GM19328 (cell line): Measurements from ENCODE around the gene CD55.
"Not testable (repeated sequence)": the region's sequence is repeated elsewhere in the genome, so short reads cannot be mapped to it uniquely, and the experiment has no call there.

Source experiments
- ATAC-seq: cut with Tn5 transposase; IDR thresholded peaks from one replicate; pipeline ENCODE4 v1.9.1; 2021; ENCODE audit warnings: mild to moderate bottlenecking, moderate library complexity; ENCODE audit not compliant: unreplicated experiment

CD55 gene

GRCh38 chr1:207304710-207305488, 16.6 kb upstream of the CD55 start:
- no peak for ATAC-seq

- ATAC-seq, result no peak
Measured at GRCh38 chr1:207305489-207305873, 16.0 kb upstream of the CD55 start.

GRCh38 chr1:207306023-207306422, 15.5 kb upstream of the CD55 start:
- no peak for ATAC-seq

GRCh38 chr1:207306603-207307002, 14.9 kb upstream of the CD55 start:
- no peak for ATAC-seq

GRCh38 chr1:207308451-207309190, 12.9 kb upstream of the CD55 start:
- ATAC-seq, result no peak

GRCh38 chr1:207309745-207310273, 11.7 kb upstream of the CD55 start:
- ATAC-seq, result no peak

GRCh38 chr1:207311888-207312603, 9.4 kb upstream of the CD55 start:
- no peak for ATAC-seq

- ATAC-seq, result no peak
Measured at GRCh38 chr1:207312604-207312920, 8.9 kb upstream of the CD55 start.

GRCh38 chr1:207313131-207313530, 8.3 kb upstream of the CD55 start:
- no peak for ATAC-seq

- ATAC-seq, result no peak
Measured at GRCh38 chr1:207314816-207315215, 6.7 kb upstream of the CD55 start.

GRCh38 chr1:207315435-207315834, 6.0 kb upstream of the CD55 start:
- no peak for ATAC-seq

GRCh38 chr1:207316141-207316540, 5.3 kb upstream of the CD55 start:
- no peak for ATAC-seq

- no peak for ATAC-seq
Measured at GRCh38 chr1:207316622-207317391, 4.7 kb upstream of the CD55 start.

- ATAC-seq, result no peak
Measured at GRCh38 chr1:207317561-207317960, 3.9 kb upstream of the CD55 start.

GRCh38 chr1:207318072-207318619, 3.3 kb upstream of the CD55 start:
- no peak for ATAC-seq

GRCh38 chr1:207319199-207319598, 2.3 kb upstream of the CD55 start:
- no peak for ATAC-seq

- not testable (repeated sequence) for ATAC-seq
Measured at GRCh38 chr1:207320105-207320504, 1.4 kb upstream of the CD55 start.

GRCh38 chr1:207321790-207322645, 540 bp downstream of the CD55 start:
- ATAC-seq, result peak; percentile 30

- ATAC-seq, result no peak
Measured at GRCh38 chr1:207323425-207324225, 2.1 kb downstream of the CD55 start.
